MG63 (cell line): ENCODE measurements around the gene SPO11. TPM values are rescaled to one million over a fixed set of nuclear protein-coding genes. Genes with fewer than 3 reads are reported as not detected.

ENCODE experiments used
- DNase-seq: peaks from one replicate; pipeline ENCODE4 v3.0.0-alpha.2; 2020
- H3K27me3 ChIP-seq: fragments of 250-450 bp; sonication (Bioruptor Pico); 2 replicates; pipeline ENCODE4 v1.5.1; 2020; ENCODE audit warnings: mild to moderate bottlenecking, moderate library complexity
- H3K36me3 ChIP-seq: fragments of 250-450 bp; sonication (Bioruptor Pico); 2 replicates; pipeline ENCODE4 v1.5.1; 2020; ENCODE audit warnings: mild to moderate bottlenecking, moderate library complexity
- H3K4me3 ChIP-seq: fragments of 250-450 bp; sonication (Bioruptor Pico); 2 replicates; pipeline ENCODE4 v1.5.1; 2020; ENCODE audit warnings: mild to moderate bottlenecking, moderate library complexity
- H3K9me3 ChIP-seq: fragments of 250-450 bp; sonication (Bioruptor Pico); 2 replicates; pipeline ENCODE4 v1.5.1; 2020; ENCODE audit warnings: mild to moderate bottlenecking, moderate library complexity
- total RNA-seq: library from RNA; depleted of rRNA; stranded (reverse); fragments of >200 nt; shearing (Covaris generic); gene quantifications from 2 replicates; pipeline ENCODE4 v1.2.3, GENCODE V29; 2014; ENCODE audit warnings: low replicate concordance; rRNA removed

Gene SPO11, protein sequence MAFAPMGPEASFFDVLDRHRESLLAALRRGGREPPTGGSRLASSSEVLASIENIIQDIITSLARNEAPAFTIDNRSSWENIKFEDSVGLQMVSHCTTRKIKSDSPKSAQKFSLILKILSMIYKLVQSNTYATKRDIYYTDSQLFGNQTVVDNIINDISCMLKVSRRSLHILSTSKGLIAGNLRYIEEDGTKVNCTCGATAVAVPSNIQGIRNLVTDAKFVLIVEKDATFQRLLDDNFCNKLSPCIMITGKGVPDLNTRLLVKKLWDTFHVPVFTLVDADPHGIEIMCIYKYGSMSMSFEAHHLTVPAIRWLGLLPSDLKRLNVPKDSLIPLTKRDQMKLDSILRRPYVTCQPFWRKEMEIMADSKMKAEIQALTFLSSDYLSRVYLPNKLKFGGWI
- not detected in 2 replicates for total RNA-seq

DNA sequence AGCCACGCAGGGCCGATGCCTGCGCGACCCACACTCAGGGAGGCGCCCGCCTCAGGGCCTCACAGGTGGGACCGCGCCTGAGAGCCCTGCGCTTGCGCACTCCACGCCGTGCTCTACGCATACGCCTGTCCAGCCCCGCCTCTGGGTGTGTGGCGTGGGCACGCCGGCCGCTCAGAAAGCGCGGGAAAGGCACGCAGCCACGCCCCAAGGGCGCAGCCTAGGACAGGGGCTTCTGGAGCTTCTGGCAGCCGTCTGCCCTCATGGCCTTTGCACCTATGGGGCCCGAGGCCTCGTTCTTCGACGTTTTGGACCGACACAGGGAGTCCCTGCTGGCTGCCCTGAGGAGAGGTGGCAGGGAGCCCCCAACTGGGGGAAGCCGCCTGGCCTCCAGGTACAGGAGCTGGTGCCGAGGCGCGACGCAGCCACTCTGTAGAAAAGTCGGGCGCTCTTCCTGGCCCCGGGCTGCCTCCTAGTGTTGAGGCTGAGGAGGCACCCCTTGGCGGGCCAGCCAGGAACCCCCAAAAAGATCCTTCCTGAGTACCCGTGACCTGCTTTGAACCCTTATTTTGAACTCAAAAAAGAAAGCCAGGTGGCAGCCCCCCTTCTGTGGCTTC lies at the start of gene SPO11:
SPO11 (plus strand) TSS at position 196 of the 614 bp plus-strand sequence; CDS start at position 261, 65 bp downstream.
- Histone ChIP-seq H3K9me3 (no peaks in the 10 kb centered on the region), H3K4me3 (no peak within 1 kb of the TSS), H3K36me3 (no peaks in the 10 kb centered on the region), H3K27me3 (0 out of 2 replicates have a peak, but pooled peaks cover 2% of the 10 kb centered on the region)
- DNase-seq: no peak

- H3K9me3 ChIP-seq: no peaks in the 10 kb centered on the region
- no peak for DNase-seq
- H3K27me3 ChIP-seq: peaks cover 2% of the 10 kb centered on the region; the same call in 1 of the 2 replicates
- H3K4me3 ChIP-seq: no peak overlapping the region
- no peaks in the 10 kb centered on the region for H3K36me3 ChIP-seq
Observed at GRCh38 chr20:57280221-57280620, 49.4 kb upstream of the SPO11 start.

DNA sequence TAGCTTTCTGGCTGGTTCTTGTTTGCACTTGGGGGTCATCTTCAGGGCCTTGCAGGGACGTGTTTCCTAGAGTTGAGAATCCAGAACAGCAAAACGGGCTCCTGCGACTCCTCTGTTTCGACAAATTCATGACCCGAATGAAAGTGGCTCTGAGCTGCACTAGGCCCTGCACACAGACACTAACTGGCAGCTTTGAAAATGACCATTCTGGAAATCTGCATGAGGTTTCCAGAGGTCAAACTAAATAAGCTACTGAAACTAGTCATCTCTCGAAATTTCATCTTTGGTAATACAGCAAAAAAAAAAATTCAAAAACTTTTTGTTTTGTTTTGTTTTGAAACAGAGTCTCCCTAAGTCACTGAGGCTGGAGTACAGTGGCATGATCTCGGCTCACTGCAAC lies 47.7 kb upstream of the SPO11 start:
- no peak for DNase-seq
- peaks cover 2% of the 10 kb centered on the region; the same call in 1 of the 2 replicates for H3K27me3 ChIP-seq
- H3K36me3 ChIP-seq: no peaks in the 10 kb centered on the region
- no peak overlapping the region for H3K4me3 ChIP-seq
- no peaks in the 10 kb centered on the region for H3K9me3 ChIP-seq

- Histone ChIP-seq H3K36me3 (no peaks in the 10 kb centered on the region), H3K27me3 (peaks cover 2% of the 10 kb centered on the region; the same call in 1 of the 2 replicates), H3K9me3 (no peaks in the 10 kb centered on the region), H3K4me3 (no peak overlapping the region)
- DNase-seq: no peak
Observed at GRCh38 chr20:57282670-57283361, 46.8 kb upstream of the SPO11 start.

- Histone ChIP-seq H3K9me3 (no peaks in the 10 kb centered on the region), H3K27me3 (peaks cover 2% of the 10 kb centered on the region; the same call in 1 of the 2 replicates), H3K4me3 (no peak overlapping the region), H3K36me3 (no peaks in the 10 kb centered on the region)
- no peak for DNase-seq
Observed at GRCh38 chr20:57283860-57284259, 45.7 kb upstream of the SPO11 start.

GRCh38 chr20:57287007-57287880 lies 42.4 kb upstream of the SPO11 start:
- H3K36me3 ChIP-seq: no peaks in the 10 kb centered on the region
- no peaks in the 10 kb centered on the region for H3K9me3 ChIP-seq
- peaks cover 2% of the 10 kb centered on the region; the same call in 1 of the 2 replicates for H3K27me3 ChIP-seq
- H3K4me3 ChIP-seq: no peak overlapping the region
- no peak for DNase-seq

- no peaks in the 10 kb centered on the region for H3K9me3 ChIP-seq
Observed at GRCh38 chr20:57287901-57288300, 41.7 kb upstream of the SPO11 start.

GRCh38 chr20:57288651-57289277 lies 40.8 kb upstream of the SPO11 start:
- Histone ChIP-seq H3K9me3 (no peaks in the 10 kb centered on the region), H3K4me3 (no peak overlapping the region), H3K27me3 (peaks cover 2% of the 10 kb centered on the region; the same call in 1 of the 2 replicates), H3K36me3 (no peaks in the 10 kb centered on the region)
- DNase-seq: no peak

More at GRCh38 chr20:57287901-57288300, 41.7 kb upstream of the SPO11 start:
- Histone ChIP-seq H3K4me3 (no peak overlapping the region), H3K36me3 (no peaks in the 10 kb centered on the region), H3K27me3 (peaks cover 2% of the 10 kb centered on the region; the same call in 1 of the 2 replicates)
- no peak for DNase-seq

DNA sequence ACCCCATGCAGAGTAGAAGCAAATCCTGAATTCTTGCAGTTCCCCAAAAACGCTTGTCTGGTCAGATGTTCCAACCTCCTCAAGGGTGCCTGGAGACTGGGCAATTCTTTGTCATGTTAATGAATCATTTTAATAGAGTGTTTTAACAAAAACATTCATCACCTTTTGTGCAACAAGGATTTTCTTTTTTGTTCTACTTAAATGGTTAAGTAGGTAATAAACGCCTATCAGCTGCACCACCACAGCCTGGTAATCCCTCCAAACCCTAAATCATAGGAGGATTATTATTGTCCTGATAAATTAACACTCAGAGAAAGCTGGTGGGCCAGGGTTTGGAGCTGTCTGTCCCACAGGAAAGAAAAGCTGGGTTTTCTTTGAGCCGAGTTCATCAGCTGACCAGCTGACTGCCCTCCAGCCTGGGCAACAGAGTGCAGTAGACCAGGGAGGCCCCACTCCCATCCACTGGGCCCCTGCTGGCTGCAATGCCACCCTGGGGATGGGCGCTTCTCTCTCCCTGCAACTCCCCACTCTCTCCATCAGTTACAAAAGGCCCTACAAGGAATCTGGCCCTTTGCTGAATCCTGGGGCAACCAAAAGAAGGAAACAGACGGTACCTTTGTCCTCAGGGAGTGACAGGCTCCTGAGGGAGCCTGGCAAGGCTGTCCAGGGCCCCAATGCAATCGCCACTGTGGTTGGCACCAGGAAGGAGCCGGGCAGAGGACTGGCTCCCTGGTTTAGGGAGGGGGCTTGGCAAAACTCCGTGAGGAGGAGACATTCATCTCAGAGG lies 40.0 kb upstream of the SPO11 start:
- no peaks in the 10 kb centered on the region for H3K9me3 ChIP-seq
- DNase-seq: no peak
- no peaks in the 10 kb centered on the region for H3K27me3 ChIP-seq

GRCh38 chr20:57290178-57290484 lies 39.5 kb upstream of the SPO11 start:
- DNase-seq: no peak
- no peaks in the 10 kb centered on the region for H3K9me3 ChIP-seq
- H3K27me3 ChIP-seq: no peaks in the 10 kb centered on the region
- H3K36me3 ChIP-seq: no peaks in the 10 kb centered on the region
- H3K4me3 ChIP-seq: no peak overlapping the region

More for the DNA sequence above, 40.0 kb upstream of the SPO11 start:
- H3K4me3 ChIP-seq: no peak overlapping the region
- no peaks in the 10 kb centered on the region for H3K36me3 ChIP-seq

GRCh38 chr20:57291003-57291402 lies 38.6 kb upstream of the SPO11 start:
- Histone ChIP-seq H3K9me3 (no peaks in the 10 kb centered on the region), H3K36me3 (no peaks in the 10 kb centered on the region), H3K27me3 (no peaks in the 10 kb centered on the region), H3K4me3 (no peak overlapping the region)
- no peak for DNase-seq

- Histone ChIP-seq H3K9me3 (no peaks in the 10 kb centered on the region), H3K36me3 (no peaks in the 10 kb centered on the region), H3K4me3 (no peak overlapping the region), H3K27me3 (no peaks in the 10 kb centered on the region)
- no peak for DNase-seq
Observed at GRCh38 chr20:57291694-57292093, 37.9 kb upstream of the SPO11 start.

DNA sequence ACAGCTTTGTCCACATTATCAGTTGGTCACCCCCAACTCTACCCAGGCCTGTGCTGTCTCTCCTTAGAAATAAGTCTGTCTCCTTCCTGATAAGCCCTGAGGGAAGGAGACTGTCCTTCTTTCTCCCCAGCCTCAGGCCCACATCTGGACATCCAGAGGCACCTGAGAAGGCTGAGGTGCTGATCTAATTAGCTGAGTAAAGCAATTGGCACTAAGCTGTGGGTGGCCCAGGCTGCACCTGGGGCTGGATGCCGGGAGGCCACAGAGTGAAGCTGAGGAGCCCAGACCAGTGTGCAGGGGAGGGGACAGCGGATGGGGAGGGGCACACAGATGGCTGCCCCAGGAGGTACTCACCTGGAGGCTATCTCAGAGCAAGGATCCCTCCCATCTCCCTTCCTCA lies 37.0 kb upstream of the SPO11 start:
- H3K9me3 ChIP-seq: no peaks in the 10 kb centered on the region
- H3K4me3 ChIP-seq: no peak overlapping the region
- H3K36me3 ChIP-seq: no peaks in the 10 kb centered on the region
- DNase-seq: no peak
- H3K27me3 ChIP-seq: no peaks in the 10 kb centered on the region

DNA sequence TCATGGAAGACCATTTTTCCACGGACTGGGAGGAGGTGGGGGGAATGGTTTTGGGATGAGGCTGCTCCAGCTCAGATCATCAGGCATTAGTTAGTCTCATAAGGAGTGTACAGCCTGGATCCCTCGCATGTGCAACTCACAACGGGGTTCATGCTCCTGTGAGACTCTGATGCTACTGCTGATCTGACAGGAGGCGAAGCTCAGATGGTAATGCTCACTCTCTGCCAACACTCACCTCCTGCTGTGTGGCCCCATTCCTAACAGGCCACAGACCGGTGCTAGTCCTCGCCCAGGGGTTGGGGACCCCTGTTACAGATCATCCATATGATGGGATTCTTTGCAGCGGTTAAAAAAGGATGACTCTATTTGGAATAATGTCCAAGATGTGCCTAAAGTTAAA lies 35.6 kb upstream of the SPO11 start:
- Histone ChIP-seq H3K9me3 (no peaks in the 10 kb centered on the region), H3K4me3 (no peak overlapping the region), H3K27me3 (no peaks in the 10 kb centered on the region), H3K36me3 (no peaks in the 10 kb centered on the region)
- DNase-seq: no peak

- Histone ChIP-seq H3K27me3 (no peaks in the 10 kb centered on the region), H3K4me3 (no peak overlapping the region), H3K9me3 (no peaks in the 10 kb centered on the region), H3K36me3 (no peaks in the 10 kb centered on the region)
- no peak for DNase-seq
Observed at GRCh38 chr20:57294550-57294949, 35.1 kb upstream of the SPO11 start.
